Natural killer cell treated with Interleukin-12 subunit alpha and Interleukin-12 subunit beta and Interleukin-15 and Interleukin-18, amount 100 ng/mL, for 72 hours (primary cell): ENCODE data around the gene SYNGR1. TPM values are rescaled to one million over a fixed set of nuclear protein-coding genes. Genes with fewer than 3 reads are reported as not detected.
"Not testable (repeated sequence)": the region's sequence is repeated elsewhere in the genome, so short reads cannot be mapped to it uniquely, and the experiment has no call there.

Experiments
- ATAC-seq, 2 donors: fragments of 150-1000 bp; cut with Tn5 transposase in 1 of 2; sonication (Bioruptor Pico), chemical (Tn5 transposase) in 1 of 2; 2 replicates each; pipeline ENCODE4 v1.10.0; 2021
- DNase-seq: peaks from one replicate; pipeline ENCODE4 v3.0.0; 2022; ENCODE audit warnings: low spot score
- H3K27ac Mint-ChIP-seq, 2 donors: 1 replicate in 1 of 2; 2 replicates in 1 of 2; pipeline ENCODE4 v1.8.0; 2022; ENCODE audit warnings: mixed read lengths in 2 of 2, mild to moderate bottlenecking in 1 of 2, moderate library complexity in 1 of 2
- H3K27me3 Mint-ChIP-seq, 2 donors: 1 replicate in 1 of 2; 2 replicates in 1 of 2; pipeline ENCODE4 v1.8.0; 2022; ENCODE audit warnings: mixed read lengths in 2 of 2
- H3K36me3 Mint-ChIP-seq: one replicate; pipeline ENCODE4 v1.8.0; 2022; ENCODE audit warnings: mixed read lengths
- H3K4me1 Mint-ChIP-seq, 2 donors: 1 replicate in 1 of 2; 2 replicates in 1 of 2; pipeline ENCODE4 v1.8.0; 2022; ENCODE audit warnings: low read depth in 2 of 2, mixed read lengths in 2 of 2, mild to moderate bottlenecking in 1 of 2
- H3K4me3 Mint-ChIP-seq: one replicate; pipeline ENCODE4 v1.8.0; 2022; ENCODE audit warnings: mixed read lengths
- H3K9me3 Mint-ChIP-seq: 2 replicates; pipeline ENCODE4 v1.8.0; 2022; ENCODE audit warnings: mixed read lengths
- total RNA-seq, 2 donors: library from RNA; stranded (reverse); gene quantifications; one replicate each; pipeline ENCODE4 v1.2.3, GENCODE V29; 2022

The SYNGR1 gene
- total RNA-seq, 2 donors from 2014 or later, result 1.1 to 2.0 TPM

- H3K27ac Mint-ChIP-seq, result peak overlapping the region in 1 of 2 donors; percentile 32
- ATAC-seq (no peak), DNase-seq (no peak)
- H3K27me3 Mint-ChIP-seq, result no peaks in the 10 kb centered on the region
- H3K4me1 Mint-ChIP-seq, result peaks cover 0 to 3% of the 10 kb centered on the region in 2 donors
- no peaks in the 10 kb centered on the region for H3K9me3 Mint-ChIP-seq
- no peak overlapping the region for H3K4me3 Mint-ChIP-seq
- H3K36me3 Mint-ChIP-seq, result no peaks in the 10 kb centered on the region
Observed at GRCh38 chr22:39325392-39325932, 24.3 kb upstream of the SYNGR1 start.

DNA sequence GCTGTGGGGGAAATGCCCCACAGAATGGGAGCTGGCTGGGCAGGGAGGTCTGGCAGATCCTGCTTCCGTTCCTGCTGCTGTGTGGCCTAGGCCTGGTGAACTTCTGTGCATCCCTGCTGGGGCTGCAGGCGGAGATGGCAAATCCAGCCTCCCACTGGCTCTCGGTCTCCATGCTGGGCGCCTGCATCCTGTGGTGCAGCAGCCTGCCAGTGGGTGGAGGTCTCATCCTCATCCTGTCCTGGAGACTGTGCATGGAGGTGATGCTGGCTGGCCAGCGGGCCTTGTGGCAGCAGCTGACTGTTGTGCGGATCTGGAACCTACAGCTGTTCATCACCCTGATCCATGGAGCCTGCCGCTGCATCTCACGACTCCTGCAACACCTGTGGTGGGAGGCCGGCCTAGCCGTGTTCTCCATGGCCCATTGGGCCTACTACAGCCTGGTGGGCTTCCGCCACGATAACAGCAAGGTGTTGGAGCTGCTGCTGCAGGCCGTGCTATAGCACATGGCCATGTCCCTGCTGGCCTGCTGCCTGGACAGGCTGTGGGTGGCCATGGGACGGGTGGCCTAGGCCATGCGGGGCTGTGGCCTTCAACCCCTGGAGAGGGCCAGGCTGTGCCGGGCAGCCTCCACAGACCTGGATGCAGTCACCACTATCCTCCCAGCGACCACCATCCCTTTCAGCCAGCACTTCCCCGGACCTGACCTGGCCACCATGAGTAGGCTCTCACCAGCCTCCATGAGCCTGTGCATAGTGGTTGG is 21.6 kb upstream of the SYNGR1 start:
- H3K36me3 Mint-ChIP-seq, result no peaks in the 10 kb centered on the region
- H3K4me3 Mint-ChIP-seq, result no peak overlapping the region
- no peaks in the 10 kb centered on the region for H3K27me3 Mint-ChIP-seq
- DNase-seq, result no peak
- H3K4me1 Mint-ChIP-seq, result no peaks in the 10 kb centered on the region
- H3K9me3 Mint-ChIP-seq, result no peaks in the 10 kb centered on the region
- H3K27ac Mint-ChIP-seq, result no peak overlapping the region
- peak; percentile 42 to 50 for ATAC-seq

DNA sequence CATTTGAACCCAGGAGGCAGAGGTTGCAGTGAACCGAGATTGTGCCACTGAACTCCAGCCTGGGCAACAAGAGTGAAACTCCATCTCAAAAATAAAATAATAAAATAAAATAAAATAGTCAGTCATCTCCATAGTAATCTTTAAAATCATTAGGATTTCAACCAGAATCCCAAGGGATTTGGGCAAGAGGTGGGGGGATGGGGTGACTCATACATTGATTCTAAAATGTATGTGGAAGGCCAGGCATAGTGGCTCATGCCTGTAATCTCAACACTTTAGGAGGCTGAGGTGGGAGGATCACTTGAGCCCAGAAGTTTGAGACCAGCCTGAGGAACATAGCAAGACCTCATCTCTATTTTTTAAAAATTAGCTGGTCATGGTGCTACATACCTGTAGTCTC is 19.2 kb upstream of the SYNGR1 start:
- H3K4me3 Mint-ChIP-seq, H3K27ac Mint-ChIP-seq, H3K9me3 Mint-ChIP-seq, H3K36me3 Mint-ChIP-seq, H3K27me3 Mint-ChIP-seq, H3K4me1 Mint-ChIP-seq, DNase-seq, ATAC-seq: not testable (repeated sequence)

- H3K27ac Mint-ChIP-seq, result peak overlapping the region in 1 of 2 donors; percentile 41
- ATAC-seq, result peak in 1 of 2 donors; percentile 57
- no peak for DNase-seq
- no peak overlapping the region for H3K4me3 Mint-ChIP-seq
- H3K27me3 Mint-ChIP-seq, result no peaks in the 10 kb centered on the region
- no peaks in the 10 kb centered on the region for H3K9me3 Mint-ChIP-seq
- no peaks in the 10 kb centered on the region for H3K36me3 Mint-ChIP-seq
- H3K4me1 Mint-ChIP-seq, result no peaks in the 10 kb centered on the region
Observed at GRCh38 chr22:39332441-39333064, 17.2 kb upstream of the SYNGR1 start.

DNA sequence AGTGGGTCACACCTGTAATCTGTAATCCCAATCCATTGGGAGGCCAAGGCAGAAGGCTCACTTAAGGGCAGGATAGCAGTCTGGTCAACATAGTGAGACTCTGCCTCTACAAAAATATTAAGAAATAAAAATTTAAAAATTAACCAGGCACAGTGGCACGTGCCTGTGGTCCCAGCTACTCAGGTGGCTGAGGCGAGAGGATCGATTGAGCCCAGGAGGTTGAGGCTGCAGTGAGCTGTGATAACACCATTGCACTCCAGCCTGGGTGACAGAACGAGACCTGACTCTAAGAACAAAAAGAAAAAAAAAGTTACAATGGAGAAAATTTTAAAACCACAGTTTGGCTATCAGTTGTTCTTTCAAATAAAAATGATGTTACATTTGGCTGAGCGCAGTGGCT is 13.4 kb upstream of the SYNGR1 start:
- Mint-ChIP-seq H3K4me1 (no peaks in the 10 kb centered on the region), H3K27me3 (peaks cover 7 to 8% of the 10 kb centered on the region in 2 donors), H3K27ac (no peak overlapping the region), H3K36me3 (no peaks in the 10 kb centered on the region), H3K4me3 (no peak overlapping the region), H3K9me3 (no peaks in the 10 kb centered on the region)
- DNase-seq (no peak), ATAC-seq (no peak)

- not testable (repeated sequence) for H3K9me3 Mint-ChIP-seq, H3K36me3 Mint-ChIP-seq, ATAC-seq, H3K27ac Mint-ChIP-seq, H3K4me3 Mint-ChIP-seq, DNase-seq, H3K4me1 Mint-ChIP-seq
- H3K27me3 Mint-ChIP-seq, result peaks cover 11 to 18% of the 10 kb centered on the region in 2 donors
Observed at GRCh38 chr22:39339775-39340174, 10.0 kb upstream of the SYNGR1 start.

DNA sequence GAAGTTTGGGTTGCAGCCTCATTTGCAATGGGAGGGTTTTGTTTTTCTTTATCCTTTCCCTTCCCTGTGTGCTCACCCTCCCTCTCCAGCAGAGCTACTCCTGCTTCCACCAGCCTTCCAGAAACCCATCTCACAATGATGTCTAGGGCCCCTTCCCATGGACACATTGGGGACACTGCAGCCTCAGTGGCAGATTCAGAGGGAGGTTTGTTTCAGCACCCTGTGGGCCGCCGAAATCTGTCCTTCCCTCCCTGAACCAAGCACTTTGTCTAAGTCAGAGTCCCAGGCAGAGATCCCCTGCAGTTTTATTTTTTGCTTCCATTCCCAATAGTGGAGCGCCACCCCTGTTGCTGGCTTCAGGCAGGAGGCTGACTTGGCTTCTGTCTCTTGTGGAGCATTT is 8.6 kb upstream of the SYNGR1 start:
- Mint-ChIP-seq H3K27me3 (peaks cover 11 to 18% of the 10 kb centered on the region in 2 donors), H3K4me1 (peaks cover 4% of the 10 kb centered on the region in 2 donors), H3K36me3 (no peaks in the 10 kb centered on the region), H3K4me3 (no peak overlapping the region), H3K9me3 (no peaks in the 10 kb centered on the region), H3K27ac (no peak overlapping the region)
- ATAC-seq, result no peak
- no peak for DNase-seq

DNA sequence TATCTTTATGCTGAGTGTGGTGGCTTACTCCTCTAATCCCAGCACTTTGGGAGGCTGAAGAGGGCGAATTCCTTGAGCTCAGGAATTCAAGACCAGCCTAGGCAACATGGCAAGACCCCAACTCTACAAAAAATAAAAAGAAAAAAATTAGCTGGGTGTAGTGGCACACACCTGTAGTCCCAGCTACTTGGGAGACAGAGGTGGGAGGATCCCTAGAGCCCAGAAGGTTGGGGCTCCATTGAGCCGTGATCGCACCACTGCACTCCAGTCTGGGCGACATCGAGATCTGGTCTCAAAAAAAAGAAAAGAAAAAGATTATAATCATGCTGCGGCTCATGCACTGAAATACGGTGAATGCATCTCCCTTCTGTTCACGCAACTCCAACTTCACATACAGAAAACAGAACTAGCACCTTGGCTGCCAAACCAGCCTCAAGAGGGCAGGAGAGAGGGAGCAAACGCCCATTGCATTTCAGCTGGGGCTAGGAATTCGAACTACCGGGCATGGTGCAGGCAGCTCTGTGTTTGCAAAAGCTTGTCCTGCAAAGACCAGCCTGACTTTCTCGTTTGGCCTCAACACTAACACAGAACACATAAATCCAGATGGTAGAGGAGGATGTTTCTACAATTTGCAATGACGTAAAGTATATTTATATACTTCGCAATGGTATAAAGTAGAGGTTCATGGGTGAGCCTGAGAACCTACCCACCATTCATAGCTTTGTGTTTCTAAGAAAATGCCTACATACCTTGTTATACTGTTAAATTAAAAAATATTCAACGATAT is 6.3 kb upstream of the SYNGR1 start:
- Mint-ChIP-seq H3K4me3 (no peak overlapping the region), H3K4me1 (peaks cover 4% of the 10 kb centered on the region in 2 donors), H3K36me3 (no peaks in the 10 kb centered on the region), H3K9me3 (no peaks in the 10 kb centered on the region), H3K27ac (no peak overlapping the region), H3K27me3 (peaks cover 11 to 18% of the 10 kb centered on the region in 2 donors)
- DNase-seq (no peak), ATAC-seq (peak; percentile 41 to 67)

GRCh38 chr22:39344046-39344390 is 5.8 kb upstream of the SYNGR1 start:
- Mint-ChIP-seq H3K36me3 (no peaks in the 10 kb centered on the region), H3K27me3 (peaks cover 10 to 15% of the 10 kb centered on the region in 2 donors), H3K9me3 (no peaks in the 10 kb centered on the region), H3K4me1 (peaks cover 4 to 6% of the 10 kb centered on the region in 2 donors), H3K27ac (no peak overlapping the region), H3K4me3 (no peak overlapping the region)
- DNase-seq (no peak), ATAC-seq (no peak)

GRCh38 chr22:39345231-39345630 is 4.6 kb upstream of the SYNGR1 start:
- Mint-ChIP-seq H3K4me3 (no peak overlapping the region), H3K36me3 (no peaks in the 10 kb centered on the region), H3K9me3 (no peaks in the 10 kb centered on the region), H3K4me1 (peaks cover 9 to 11% of the 10 kb centered on the region in 2 donors), H3K27me3 (peaks cover 8 to 11% of the 10 kb centered on the region in 2 donors), H3K27ac (no peak overlapping the region)
- ATAC-seq, result no peak
- no peak for DNase-seq

DNA sequence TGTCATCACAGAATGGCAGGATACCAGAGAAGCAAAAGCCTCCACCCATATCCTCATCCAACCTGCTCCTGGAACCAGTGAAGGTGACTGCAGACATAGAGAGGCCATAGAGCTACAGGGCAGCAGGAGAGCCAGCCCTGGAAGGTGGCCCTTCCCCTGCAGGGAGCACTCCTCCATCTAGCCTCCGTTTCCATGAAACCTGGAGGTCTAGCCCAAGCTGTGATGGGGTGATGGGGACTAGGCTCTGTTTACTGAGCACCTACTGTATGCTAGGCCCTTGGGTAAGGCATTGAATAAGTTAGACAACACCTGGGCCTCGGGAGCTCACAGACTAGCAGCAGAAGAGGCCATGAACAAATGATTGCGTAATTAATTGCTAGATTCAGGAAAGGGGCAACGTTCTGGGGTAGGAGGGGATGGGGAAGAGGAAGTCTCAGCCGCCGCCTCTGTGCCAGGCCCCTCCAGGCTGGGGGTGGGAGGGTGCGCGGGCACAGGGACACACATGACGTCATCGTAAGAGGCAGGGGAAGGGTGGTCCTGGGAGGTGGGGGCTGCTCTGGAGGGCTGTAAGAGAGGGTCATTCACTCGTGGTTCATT is 784 bp upstream of the SYNGR1 start:
- no peak for ATAC-seq
- Mint-ChIP-seq H3K9me3 (no peaks in the 10 kb centered on the region), H3K36me3 (no peaks in the 10 kb centered on the region), H3K27me3 (peaks cover 2 to 8% of the 10 kb centered on the region in 2 donors), H3K4me3 (peak overlapping the region; percentile 74), H3K27ac (peak overlapping the region; percentile 21 to 35), H3K4me1 (peaks cover 14 to 16% of the 10 kb centered on the region in 2 donors)
- DNase-seq, result no peak

- peak overlapping the region; percentile 74 for H3K4me3 Mint-ChIP-seq
- H3K36me3 Mint-ChIP-seq, result no peaks in the 10 kb centered on the region
- H3K27me3 Mint-ChIP-seq, result peaks cover 0 to 3% of the 10 kb centered on the region in 2 donors
- ATAC-seq, result peak; percentile 47 to 59
- H3K4me1 Mint-ChIP-seq, result peaks cover 14 to 16% of the 10 kb centered on the region in 2 donors
- no peak for DNase-seq
- no peaks in the 10 kb centered on the region for H3K9me3 Mint-ChIP-seq
- H3K27ac Mint-ChIP-seq, result peak overlapping the region; percentile 21 to 35
Observed at GRCh38 chr22:39349506-39349966, 255 bp upstream of the SYNGR1 start.
